Pulmonary artery endothelial cell (primary cell): ENCODE data around the gene PER1. TPM values are rescaled to one million over a fixed set of nuclear protein-coding genes. Genes with fewer than 3 reads are reported as not detected.

Experiments
- DNase-seq: peaks from one replicate; pipeline ENCODE4 v3.0.0-alpha.2; 2011; ENCODE audit warnings: low read depth, low spot score
- total RNA-seq: library from RNA; depleted of rRNA; stranded (reverse); fragments of >200 nt; gene quantifications from 2 replicates; pipeline ENCODE4 v1.2.3, GENCODE V29; 2014

The PER1 gene
- total RNA-seq, 1 donor from 2014 or later, result 8.0 TPM

DNA sequence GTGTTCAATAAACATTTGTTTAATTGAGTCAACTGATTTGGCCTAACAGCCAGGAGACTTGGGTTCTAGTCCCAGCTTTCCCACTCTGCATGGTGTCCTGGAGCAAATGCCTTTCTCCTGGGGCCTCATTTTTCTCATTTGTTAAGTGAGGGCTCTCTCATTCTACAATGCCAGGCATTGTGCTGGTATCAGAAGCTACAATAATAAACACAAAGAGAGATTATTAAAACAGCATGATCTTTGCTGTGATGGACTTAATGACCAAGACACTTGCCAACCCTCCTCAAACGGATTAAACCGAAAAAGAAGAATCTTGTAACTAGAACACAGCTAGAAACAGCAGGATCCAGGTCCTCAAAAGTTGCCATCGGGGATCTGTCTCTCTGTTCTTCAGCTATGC, 15.3 kb upstream of the PER1 start:
- DNase-seq, result no peak

DNA sequence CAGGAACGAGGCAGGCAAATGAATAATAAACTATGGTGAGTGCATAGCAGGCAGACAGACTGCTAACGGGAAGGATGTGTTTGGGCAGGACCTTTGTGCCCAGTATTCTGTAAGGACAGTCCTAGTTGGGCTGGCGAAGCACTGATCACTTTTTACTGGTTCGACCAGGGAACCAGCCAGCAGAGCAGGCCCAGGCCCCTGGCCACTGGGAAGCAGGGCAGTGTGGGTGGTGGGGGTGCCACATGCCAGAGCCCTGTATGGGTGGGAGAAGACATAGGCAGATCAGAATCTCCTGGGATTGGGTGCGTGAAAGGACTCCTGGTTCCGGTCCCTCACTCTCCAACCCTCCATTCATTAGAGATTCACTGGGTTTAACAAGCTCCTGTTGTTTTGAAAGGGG, 14.5 kb upstream of the PER1 start:
- no peak for DNase-seq

DNA sequence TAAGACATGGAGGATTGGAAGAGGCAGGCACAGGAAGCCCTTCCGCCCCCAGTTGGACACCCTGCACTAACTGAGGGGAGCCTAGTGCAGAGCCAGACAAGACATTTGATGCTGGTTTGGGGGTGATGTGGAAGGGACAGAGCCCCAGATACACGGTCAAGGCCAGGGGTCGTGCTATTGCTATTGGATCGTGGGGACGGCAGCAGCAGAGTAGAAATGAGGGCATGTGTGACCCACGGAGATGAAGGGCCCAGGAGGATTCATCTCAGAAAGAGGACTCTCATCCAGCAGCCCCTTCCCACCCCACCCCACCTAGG, 12.6 kb upstream of the PER1 start:
- DNase-seq, result no peak

DNA sequence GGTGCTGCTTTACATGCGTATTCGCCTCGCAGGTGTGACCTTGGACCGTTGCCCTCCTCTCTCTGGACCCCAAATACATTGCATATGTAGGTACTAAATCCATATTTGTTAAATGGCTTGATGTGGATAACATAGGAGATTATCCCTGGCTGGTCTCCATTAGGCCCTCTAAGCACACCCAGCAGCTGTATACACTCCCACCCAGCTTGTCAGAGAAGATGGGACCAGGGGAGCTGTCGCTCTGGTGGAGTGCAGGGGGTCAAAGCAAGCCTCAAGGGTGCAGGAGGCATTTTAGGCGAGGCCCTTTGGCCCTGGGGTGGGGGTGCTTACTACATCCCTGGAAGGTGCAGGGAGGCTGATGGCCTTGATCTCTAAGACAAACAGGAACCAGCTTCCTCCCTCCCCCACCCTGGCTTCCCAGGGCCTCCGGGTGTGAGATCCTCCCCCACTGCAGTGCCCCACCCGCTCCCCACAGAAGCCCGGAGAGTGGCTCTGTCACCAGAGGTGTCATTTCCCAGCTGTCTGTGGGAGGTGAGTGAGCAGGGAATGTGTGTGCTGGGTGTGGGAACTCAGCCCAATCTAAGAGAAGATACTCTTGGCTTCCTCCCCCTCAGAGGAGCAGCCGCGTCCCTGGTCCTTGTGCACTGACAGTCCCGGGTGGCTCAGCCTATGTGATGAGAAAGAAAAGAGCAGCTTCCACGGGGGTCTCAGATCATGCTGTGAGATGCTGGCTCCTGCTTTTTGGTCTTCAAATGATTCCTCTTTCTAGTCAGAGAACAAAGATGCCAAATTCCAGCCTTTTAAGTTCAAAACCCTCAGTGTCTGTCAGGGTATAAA, 12.0 kb upstream of the PER1 start:
- DNase-seq, result no peak

DNA sequence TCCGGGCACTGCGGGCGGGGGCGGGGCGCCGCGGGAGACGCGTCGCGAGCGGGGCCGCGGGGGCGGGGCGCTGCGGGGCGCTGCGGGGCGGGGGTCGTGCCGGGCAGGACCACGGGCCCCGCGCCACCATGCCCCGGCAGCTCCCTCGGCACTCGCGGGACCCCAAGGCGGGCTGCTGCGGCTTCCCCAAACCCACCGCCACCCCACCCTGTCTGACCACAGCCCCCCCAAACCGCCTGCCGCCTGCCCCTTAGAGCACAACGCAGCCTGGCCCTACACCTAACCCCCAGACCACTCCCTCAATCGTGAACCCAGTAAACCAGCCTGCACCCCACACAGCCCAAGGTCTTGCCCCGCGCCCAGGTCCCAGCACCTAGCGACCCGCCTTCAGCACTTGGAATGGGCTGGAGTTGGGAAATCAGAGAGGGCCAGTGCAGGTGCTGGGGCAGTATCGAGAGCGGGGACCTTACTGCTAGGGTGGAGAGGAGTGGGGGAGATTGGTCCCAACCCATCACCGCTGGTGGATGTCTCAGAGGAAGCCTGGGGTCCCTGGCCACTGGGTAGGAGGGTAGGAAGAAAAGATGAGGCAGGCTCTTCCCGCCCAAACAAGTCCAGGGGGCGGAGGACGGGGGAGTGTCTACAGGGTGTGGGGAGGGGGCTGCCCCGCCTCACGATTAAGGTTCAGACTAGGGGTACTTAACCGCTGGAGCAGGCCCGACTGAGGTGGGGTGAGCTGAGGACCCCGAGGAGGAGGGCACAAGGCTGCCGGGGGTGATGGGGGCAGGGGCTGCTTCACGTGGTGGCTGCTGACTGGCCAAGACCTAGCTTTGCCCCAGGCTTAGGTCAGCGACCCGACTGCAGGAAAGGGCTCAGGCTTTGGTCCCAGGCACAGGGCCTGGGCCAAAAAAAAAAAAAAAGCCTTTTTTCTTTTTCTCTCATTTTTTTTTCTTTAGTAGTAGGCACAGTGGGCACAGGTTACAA, 11.1 kb upstream of the PER1 start:
- DNase-seq, result no peak

DNA sequence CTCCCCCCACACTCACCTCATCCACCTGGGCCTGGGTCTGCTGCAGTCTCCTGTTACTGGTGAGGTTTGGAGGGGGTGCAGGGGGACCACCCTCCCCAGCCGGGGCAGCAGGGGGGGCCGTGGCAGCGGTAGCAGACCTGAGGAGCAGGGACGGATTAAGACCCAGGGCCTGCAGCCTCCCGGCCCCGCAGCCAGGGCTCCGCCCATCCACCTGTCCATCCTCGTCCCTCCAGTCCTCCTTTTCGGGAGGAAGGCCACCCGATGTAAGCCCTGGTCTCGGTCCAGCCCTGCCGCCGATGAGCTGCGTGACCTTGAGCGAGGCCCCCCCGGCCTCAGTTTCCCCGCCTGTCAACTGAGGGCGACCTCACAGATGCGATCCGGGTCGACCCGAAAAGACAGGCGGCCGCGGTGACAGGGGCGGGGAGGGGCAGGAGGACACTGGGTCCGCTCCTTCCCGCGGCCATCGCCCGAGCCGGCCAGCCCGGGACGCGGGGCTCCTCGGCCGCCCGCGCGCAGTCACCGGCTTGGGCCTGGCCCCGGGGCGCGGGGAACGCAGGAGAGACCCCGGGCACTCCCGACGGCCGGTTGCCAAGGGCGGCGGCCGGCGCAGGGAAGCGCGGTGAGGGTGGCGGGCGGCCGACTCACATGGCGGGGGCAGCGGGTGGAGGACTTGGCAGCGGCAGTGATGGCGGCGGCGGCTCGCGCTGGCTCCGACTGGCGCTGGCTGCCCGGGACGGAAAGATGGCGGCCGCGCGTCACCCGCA, 10.2 kb upstream of the PER1 start, which contains the start of gene VAMP2:
Gene VAMP2, minus strand, starts transcription at position 716 of the 764 bp plus-strand sequence. Its CDS starts 69 bp downstream, at position 647.
- no peak for DNase-seq

DNA sequence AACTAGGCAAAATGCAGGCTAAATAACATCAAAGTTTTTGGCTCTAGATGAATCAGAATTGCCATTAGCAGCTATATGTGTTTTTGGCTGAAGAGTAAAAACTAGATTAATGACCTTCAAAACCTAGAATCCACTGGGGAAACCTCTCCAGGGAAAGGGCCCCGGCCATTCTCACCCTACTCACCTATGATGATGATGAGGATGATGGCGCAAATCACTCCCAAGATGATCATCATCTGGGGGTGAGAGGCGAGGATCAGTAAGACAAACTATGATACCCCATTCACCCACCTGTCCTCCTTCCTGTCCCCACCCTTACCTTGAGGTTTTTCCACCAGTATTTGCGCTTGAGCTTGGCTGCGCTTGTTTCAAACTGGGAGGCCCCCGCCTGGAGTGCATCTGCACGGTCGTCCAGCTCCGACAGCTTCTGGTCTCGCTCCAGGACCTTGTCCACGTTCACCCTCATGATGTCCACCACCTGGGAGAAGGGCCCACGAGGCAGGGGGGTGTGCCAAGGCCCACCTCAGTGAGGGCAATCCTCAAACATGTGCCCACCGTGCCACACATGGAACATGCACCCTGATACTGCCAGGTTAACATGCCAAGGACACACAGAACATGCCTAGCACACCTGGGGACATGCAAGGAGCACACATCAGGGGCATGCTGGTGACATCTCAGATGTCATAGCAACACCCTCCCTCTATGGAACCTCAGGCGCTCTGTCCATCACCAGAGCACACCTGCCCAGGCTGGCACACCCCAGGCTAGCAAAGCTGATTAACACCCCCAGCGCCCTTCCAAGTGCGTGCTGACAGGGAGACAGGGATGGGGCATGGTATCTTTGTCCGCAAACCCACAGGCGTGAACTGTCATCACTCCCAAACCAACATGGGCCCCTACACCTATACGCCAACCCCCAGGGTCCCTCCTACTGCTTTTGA, 9.4 kb upstream of the PER1 start:
- DNase-seq, result no peak

DNA sequence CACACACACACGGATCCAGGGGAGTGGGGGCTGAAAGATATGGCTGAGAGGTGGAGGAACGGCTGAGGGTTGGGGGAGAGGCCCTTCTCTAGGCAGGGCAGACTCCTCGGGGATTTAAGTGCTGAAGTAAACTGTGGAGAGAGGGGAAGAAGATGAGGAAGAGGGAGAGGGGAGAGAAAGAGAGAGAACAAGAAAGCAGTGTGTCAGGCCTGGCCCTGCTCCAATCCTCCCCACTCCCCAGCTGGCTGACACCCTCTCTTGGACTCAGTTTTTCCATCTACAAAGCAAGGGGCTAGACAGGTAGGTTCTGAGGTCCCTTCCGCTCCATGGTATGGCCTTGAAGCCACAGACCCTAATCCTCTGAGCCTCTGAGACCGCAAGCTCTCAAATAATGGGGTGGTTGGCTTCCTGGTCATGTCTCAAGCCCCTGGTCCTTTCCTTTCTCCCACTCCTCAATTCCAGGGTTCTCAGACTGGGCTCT, 8.6 kb upstream of the PER1 start:
- no peak for DNase-seq

DNA sequence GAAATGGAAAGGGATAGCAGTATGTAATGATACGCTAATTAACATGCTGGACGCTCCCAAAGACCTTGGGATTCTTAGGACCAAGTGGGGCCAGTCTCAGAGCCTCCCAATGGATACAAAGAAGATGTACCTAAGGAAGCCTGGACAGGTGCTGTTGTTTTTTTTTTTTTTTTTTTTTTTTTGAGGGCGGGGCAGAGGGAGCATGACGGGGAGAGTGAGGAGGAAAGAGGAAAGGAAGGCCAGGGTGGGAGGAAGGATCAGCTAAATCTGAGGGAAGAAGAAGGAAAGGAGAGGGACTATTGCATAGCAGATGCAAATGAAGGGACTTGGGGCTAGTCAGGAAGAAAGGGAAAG, 8.0 kb upstream of the PER1 start:
- no peak for DNase-seq

DNA sequence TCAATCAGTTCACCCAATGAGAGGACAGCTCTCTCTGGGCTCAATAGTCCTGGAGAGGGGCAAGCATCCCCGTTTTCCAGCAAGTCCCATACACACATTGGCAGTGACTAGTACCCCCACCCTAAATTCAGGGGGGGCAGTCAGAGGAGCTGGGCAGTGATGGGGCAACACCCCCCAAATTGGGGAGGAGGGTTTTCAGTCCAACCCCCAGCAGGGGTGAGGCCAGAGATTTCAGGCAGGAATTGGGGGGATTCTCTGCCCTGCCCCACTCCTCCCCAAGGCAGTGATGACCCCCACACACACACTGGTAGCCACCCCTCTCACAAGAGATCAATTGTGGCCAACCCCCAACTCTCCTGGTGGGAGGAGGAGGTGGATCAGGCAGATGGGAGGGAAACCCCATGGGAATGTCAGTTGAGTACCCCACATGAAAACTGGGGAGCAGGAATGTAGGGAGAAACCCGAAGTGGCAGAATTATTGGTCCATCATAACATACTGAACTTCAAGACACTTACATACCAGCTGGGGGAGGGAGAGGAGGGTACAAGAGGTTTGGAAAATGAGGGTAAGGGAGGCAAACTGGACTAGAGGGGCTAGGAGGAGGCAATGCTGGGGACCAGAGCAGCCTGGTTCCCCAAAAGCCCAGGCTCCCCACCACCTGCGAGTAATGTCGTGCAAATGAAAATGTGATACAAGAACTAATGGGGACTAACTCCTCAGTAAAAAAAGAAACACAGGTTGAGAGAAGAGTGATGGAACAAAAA, 7.4 kb upstream of the PER1 start:
- no peak for DNase-seq

DNA sequence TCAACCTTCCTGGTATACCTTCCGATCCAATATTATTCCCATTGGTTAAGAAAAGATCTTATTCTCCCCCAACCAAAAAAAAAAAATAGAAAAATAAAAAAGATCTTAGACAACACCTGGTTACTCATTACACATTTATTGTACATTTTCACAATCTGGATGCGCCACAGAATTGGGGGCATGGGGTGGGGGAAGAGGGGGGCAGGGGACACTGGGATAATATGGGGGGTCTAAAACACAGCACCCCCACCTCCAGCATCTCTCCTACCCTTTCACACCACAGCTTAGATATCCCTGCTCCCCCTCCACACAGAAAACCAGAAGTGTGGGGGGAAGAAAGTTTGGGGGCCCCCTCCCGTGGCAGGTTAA, 6.8 kb upstream of the PER1 start:
- DNase-seq, result no peak

DNA sequence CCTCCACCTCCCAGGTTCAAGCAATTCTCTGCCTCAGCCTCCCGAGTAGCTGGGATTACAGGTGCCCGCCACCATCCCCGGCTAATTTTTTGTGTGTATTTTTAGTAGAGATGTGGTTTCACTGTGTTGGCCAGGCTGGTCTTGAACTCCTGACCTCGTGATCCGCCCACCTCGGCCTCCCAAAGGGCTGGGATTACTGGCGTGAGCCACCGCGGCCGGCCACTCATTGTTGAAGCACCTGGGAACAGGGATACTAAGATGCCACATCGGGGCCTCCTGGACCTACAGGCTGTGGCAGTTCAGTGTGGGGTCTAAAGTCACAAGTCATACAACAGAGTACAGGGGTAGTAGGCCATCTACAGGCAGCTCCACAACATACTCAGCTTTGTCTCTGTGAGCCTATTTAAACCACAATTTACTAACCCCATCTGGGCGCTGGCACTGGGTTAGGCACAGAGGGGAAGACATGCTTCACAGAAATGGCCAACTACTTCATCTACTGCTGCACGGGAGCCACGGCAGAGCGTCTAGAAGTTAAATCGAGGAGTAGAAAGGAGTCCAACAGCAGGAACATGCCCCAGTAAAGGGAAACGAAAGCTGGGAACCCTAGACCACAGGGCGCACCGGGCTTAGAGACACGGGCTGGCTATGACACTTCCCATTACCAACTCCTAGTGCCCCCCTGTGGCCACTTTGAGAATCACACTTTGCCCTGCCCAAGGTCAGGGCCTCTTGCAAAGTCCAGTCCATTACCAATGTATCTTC, 6.2 kb upstream of the PER1 start:
- no peak for DNase-seq

DNA sequence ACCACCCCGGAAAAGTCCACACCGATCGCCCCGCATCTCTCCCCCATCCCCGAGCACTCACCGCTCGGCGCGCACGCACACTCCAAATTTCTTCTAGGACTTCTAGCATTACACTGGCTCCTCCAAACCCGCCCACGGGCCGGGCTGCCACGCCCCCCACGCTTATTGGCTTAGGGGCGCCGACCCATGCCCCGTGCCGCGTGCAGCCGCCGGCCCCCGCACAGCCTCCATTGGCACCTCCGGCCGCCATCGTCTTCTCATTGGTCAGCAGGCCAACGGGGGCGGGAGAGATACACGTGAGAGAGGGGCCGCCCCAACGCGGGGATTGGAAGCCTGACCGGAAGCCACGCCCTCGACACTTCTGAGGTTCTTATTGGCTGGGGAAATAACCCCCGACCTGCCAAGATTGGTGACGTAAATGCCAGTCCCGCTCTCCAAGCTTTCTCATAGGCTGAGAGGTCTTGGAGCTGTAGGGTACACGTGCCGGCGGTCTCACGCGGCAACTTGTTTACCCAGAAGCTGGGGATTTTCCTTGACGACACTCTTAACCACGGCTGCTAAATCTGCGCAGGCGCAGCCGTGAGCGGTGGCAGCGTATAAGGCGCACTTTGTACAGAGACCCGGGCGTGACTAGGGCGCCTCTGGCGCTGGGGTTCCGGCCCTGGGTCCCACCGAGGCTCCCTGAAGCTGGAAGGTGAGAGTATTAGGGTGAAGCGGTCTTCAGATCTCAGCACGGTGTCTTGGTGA, 4.2 kb upstream of the PER1 start:
- DNase-seq, result peak; percentile 100

DNA sequence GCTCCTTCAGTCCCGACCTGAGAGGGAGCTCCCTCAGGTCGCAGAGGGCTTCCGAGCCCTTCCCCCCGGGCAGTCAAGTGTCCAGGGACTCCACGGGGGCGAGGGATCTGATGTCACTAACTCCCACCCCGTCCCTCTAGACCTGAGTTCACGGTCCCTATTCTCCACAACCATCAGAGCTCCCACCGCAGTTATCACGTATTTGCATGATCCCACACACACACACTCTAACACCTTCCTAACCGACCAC, 3.7 kb upstream of the PER1 start:
- DNase-seq, result no peak

DNA sequence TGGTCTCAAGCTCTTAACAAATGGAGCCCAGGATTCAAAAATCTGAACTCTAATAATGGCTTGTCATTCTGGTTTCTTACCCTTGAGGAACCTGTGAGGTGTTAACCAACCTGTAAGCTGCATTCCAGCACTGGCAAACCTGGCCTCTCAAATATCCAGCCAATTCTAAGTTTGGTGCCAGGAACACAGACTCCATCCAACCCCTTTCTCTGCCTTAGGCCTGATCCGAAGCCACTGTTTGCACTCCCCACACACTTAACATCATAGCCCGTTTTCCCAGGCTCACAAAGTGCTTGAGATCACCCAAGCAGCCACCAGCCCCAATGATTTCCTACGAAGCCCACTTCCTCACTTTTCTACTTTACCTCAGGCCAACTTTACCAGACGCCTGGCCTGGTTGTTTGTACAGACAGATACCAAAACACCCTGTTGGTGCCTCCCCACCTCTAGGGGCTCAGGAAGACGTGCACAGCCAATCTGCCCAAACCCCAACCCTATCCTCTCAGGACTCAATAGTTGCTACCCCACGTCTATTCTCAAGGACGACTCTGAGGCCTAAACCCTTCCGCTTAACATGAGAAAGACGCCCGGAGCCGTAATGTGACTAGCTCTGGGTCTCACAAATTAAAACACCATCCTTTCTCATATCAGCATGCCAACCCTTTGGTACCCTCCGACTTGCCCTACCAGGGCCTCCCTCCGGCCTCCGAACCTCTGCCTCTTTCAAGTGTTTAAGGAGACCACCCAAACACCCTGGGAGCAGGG, 3.2 kb upstream of the PER1 start:
- no peak for DNase-seq

DNA sequence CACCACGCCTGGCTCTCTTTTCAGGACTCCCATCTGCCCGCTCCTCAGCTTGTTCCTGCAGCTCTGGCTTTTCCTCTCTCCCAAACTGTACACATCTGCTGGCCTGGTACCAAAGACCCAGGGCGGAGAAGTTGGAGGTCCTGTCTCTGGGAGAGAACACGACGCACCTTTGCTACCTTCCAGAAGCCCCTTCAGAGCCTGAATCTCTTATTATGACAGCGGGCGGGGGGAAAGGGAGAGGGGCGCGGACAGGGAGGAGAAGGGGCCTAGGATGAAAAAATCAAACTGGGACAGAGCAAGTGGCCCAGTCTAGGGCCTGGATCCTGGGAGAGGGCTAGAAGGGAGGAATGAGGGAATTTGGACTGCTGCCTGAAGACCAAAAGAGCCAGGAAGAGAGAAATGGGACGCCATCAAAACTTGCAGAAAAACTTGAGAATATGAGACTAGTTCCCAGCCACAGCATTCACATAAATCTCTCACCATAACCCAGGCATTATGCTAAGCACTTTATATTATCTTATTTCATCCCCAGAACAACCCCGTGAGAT, 2.5 kb upstream of the PER1 start:
- no peak for DNase-seq

DNA sequence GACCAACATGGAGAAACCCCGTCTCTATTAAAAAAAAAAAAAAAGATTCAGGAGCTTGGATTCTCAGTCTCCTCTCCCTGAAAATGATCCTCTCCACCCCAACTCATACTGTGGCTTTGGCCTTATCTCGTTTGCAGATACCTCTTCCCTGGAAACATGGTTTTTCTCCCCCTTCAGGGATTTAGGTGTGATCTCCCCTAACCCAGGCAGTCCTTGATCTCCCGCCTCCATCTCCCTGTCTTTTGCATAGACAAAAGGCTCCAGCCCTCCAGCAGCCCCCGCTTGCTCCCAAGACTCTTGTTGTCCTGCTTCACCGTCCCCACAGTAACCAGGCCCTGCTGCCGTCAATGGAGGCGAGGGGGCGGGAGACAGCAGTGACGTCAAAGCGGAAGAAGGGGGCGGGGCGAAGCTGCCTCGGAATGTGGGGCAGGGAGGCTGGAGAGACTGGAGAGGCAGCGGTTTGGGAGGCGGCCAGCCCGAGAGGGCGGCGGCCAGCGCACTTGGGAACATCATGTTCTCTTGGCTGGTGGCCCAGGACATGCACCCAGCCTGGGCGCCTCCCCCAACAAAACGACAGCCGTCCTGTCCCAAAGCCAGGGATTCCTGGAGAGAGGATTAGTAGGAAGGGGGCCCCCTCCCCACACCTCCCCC, 1.9 kb upstream of the PER1 start:
- peak; percentile 93 for DNase-seq
